NCI-H2107 treated with DMSO at 0.1 percent for 48 hours (cell line): Measurements from ENCODE around the gene C1orf21.

ENCODE experiments used
- DNase-seq: peaks from one replicate; lab custom pipeline; 2025; ENCODE audit not compliant: unreplicated experiment; lab: John Stamatoyannopoulos, UW

The C1orf21 gene

DNA sequence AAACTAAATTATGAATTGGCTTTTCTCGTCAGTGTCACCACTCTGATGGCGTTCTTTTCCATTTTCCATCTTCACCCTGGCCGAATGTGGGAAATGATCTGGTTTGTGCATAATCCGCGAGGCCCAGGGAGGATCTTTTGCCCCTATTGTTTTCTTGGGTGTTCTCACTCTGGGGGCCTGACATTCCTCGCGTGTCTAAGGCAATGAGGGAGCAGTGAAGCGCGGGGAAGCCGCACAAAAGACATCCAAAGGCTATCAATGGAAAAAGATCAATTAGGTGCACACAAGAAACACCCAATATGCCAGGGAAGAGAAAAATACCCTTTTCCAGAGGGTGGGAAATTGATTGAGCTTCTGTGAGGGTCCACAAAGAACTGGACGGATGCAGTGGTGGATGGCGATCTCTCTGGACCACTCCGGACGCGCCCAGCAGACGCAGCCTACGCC, 941 bp upstream of the C1orf21 start:
- DNase-seq: no peak

DNA sequence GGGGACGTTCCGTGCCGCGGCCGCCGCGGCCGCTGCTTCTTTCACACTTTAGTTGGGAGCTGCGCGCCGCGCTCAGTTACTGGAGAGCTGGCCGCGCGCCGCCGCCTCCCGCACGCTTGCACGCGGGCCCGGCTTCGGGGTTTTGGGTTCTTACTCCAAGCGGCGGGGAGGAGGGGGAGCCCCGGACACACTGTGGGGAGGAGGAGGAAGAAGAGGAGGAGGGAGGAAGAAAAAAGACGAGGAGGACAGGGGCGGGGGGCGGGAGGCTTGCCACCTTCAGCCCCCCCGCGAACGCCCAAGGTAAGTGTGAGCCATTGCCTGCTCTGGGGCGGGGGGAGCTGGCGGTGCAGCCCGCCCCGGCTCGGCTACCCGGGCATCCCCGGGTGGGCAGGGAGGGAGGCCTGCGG, 243 bp downstream of the C1orf21 start:
- no peak for DNase-seq

DNA sequence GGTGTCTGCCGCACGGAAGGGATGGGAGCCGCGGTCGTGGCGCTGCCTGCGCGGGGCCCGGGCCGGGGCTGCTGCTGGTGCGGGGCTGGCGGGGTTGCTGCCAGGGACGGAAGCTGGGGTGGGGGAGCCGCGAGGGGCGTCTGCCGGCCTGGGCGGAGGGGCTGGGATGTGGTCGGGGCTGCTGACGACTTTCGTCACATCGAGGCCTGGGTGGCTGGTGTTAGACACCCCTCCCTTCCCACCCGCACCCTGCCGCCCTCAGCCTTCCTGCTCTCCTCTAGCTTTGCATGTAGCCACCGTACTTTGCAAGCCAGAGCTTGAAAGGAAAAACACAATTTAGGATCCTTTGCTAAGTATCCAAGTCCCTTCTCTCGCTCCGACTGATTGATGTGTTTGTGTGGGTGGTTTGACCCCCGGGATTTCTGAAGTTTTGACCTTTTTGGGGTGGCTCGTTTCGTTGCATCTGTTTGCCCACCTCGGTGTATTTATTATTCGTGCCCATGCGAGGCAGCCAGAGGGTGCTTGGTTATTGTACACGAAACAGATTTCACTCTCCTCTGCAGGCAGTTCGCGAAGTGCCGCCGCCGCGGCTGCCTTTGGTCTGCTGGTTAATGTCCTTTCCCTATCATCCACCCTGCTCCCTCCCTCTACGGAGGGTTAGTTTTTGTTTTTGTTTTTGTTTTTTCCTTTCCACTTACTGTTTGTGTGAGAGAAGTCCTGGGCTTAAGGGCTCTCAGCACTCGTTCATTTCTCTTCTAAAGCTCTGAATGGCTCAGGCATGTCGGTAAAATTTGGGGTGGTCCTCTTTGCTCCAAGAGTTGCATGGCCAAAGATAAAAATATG, 868 bp downstream of the C1orf21 start:
- no peak for DNase-seq

DNA sequence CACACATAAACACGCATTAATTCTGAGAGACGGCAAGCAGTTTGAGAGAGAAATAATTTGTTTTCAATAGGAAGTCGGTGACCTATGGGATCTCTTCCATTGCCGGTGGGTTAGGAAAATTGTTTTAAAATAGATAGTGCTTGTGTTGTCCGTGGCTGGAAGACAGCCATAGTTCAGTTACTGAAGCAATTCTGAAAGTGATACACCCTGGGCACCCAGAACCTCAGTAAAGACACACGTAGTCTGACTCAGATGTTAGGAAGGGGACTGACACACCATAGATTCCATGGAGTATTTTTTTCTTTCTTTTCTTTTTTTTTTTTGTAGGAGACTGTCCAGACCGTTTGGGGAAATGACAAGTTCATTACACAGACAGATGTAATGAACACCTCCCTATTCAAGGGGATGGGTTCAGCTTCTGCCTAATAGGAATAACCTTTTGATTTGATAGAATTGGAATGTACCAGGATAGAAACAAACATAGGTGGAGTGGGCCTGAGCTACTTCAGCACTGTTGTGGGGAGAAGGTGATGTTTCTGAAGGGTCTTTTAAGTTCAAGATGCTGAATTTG, 1.6 kb downstream of the C1orf21 start:
- DNase-seq: no peak

DNA sequence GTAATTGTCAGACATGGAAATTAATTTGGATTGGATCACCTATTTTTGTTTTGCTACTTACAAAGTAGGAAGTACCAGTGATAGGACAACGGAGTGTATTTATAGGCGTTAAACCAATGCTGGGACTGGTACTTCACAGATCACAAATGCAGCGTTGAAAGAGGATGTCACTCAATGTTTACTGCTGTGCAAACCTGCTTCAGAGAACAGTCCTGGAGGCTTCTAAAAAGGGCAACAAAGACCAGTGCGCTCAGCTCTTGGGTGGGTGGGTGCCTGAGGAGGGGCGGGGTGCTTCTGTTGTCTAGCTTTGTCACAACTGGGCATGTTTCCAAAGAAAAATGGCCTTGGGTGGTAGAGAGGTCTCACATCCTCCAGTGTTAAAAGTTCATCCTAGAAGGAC, 2.1 kb downstream of the C1orf21 start:
- no peak for DNase-seq

DNA sequence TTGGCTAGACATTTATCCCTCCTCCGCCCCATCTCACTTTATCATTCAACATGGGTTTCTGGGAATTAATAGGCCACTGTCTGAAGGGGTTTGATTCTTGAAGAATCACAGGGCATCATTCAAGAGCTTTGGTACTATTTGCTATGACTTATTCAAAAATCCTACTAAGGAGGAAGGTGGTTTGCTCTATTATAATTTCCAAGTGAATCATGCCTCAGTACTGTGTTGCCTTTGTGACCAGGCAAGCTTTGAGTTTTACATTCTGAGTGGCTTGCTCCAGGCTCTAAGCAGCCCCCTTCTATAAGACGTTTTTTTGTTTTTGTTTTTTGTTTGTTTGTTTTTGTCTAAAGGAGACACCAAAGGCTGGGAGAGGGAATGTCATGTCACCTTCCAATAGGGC, 2.6 kb downstream of the C1orf21 start:
- no peak for DNase-seq

DNA sequence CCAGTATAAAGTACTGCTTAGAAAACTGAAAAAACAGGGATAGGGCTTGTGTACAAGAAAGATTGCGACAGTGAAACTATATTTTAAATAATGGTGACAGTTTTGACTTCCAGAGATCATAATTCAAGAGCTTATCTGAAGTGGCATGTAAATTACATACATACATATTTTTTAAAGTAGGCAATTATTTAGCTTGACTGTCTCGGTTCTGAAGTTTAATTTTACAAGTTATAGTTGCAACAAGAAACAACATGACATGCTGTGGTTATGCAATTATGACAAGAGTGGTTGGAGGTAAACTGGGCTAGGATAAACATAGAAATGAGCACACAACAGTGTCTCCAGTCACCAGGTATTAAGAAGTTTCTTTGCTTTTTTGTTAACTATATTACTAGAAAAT, 4.1 kb downstream of the C1orf21 start:
- DNase-seq: no peak

DNA sequence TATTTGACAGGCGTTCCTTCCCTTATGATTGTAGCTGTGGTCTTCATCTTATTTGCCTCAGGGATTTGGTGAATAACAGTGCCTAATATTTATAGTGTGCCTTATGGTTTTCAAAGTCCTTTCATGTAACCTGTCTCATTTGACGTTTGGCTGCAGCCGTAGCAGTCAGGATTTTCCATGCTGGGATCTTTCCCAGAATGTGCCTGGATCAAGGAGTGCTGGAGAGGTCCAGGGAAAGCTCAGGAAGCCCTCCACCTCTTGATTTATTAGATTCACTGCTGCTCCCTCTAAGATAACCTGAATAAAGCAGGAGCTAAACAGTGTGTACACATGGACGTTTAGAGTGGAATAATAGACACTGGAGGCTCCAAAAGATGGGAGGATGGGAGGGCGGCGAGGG, 5.2 kb downstream of the C1orf21 start:
- DNase-seq: no peak

DNA sequence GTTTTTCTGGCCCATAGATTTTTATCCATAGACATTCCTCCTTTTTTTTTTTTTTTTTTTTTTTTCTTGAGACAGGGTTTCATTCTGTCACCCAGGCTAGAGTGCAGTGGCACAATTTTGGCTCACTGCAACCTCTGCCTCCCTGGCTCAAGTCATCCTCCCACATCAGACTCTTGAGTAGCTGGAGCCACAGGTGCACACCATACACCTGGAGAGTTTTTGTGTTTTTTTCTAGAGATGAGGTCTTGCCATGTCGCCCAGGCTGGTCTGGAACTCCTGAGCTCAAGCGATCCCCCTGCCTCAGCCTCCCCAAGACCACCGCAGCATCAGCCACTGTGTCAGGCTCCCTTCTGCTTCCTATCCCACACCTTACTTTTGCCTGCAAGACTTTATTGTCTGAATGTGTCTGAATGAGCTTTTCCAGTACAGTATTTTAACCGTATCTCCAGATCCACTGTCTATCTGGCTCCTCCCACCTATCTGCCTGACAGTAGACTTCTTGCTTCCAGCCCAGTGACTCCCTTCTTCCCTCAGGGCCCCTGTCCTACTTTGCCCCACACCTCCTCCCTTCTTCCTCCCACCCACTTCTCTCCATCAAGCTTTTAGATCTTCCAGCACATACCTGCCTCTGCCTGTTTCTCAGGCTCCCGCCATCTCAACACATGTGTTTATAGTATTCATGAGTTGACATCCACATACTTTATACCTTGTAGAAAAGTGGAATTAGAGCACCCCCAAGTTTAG, 6.1 kb downstream of the C1orf21 start:
- DNase-seq: no peak

DNA sequence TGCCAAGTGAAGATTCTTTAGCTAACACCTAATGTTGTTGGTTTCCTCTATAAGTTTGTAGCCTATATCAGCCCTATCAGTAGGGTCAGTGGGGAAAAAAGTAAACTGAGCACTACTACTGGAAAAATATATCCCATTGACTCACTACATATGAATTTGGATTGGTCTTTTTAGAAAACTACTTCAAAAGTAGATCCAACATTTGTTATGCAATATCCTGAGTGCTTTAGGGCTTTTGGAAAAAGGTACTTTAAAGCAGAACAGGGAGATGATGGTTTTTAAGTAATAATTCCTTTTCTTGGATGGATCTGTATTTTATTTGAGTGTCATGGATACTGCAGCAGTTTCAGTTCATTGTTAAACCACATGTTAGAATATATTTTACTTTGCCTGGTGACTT, 7.1 kb downstream of the C1orf21 start:
- DNase-seq: no peak

DNA sequence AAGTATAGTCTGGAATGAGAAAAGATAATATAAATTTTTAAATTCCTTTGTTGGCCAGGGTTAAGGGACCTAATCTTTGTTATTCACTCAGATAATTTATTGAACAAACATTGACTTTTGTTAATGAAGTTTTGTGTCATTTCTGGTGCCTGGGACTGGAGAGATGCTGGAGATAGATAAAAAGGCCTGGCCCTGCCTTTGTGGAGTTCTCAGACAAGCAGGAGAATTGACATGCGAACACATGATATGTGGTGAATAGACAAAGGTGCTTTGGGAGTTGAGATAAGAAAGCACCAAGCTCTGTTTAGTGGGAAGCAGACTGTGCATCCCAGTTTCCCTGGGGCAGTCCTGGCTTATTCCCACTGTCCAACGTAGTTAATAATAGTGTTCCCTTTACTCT, 8.5 kb downstream of the C1orf21 start:
- no peak for DNase-seq

DNA sequence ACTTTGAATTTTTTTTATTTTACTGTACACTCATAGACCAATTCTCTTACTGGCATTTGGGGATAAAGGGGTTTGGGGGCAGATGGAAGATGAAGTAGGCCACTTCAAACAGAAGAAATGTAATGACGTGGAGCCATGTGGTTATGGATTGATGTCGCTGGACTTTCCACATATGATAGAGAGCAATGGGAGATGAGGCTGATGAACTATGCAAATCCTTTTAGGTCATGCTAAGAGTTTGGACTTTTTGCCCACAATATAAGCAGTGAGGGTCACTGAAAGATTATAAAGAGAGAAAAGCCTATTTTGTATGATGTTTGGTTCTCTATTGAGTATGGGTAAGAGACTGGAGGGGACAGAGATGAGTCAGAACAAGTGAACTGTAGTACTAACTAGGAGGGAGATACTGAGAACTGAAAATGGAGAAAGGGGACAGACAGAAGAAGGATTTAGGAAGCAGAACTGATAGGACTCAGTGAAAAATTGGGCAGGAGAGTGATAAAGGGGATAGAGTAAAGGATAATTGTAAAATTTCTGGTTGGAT, 9.2 kb downstream of the C1orf21 start:
- DNase-seq: no peak

DNA sequence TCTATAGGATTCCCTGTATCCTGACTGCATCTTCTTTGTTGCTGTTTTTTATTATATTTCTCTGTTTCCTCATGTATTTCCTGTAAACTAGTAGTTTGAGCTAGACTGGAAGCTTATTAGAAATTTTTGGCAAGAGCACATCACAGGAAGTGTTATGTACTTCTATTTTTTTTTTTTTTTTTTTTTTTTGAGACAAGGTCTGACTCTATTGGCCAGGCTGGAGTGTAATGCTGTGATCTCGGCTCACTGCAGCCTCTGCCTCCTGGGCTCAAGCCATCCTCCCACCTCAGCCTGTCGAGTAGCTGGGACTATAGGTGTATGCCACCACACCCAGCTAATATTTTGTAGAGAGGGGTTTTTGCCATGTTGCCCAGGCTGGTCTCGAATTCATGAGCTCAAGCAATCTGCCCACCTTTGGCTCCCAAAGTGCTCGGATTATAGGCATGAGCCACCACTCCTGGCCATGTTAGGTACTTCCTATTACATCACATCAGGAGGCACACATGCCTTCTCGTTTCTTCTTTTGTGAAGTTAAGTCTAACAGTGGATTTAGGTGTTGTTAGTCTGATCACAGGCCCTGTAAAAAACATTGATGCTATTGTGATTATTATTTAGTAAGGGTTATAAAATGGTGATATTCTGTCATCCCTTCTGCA, 12.5 kb downstream of the C1orf21 start:
- no peak for DNase-seq

DNA sequence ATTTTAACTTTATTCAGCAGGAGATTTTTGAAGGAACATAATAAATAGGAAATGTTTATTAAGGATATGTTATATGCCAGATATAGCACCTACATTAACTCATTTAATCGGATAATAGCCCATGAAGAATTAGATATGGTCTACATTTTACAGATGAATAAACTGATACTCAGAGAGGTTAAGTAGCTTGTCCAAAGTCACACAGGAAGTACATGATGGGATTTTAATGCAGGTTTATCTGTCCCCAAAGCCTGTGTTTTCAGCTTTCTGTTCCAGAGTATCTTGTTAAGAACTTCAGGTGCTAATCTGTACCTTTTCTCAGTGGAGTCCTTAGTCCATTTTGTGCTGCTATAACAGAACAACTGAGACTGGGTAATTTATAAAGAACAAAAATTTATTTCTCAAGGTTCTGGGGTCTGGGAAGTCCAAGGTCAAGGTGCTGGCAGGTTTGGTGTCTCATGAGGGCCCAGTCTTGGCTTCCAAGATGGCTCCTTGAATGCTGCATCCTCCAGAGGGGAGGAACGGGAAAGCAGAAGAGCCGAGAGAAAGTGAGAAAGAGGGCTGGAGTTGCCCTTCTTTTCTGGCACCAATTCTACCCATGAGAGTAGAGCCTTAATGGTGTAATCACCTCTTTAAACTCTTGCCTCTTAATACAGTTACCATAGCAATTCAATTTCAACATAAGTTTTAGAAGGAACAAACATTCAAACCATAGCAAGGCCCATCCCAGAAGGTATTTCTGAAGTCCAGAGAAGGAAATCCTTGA, 17.3 kb downstream of the C1orf21 start:
- DNase-seq: no peak

DNA sequence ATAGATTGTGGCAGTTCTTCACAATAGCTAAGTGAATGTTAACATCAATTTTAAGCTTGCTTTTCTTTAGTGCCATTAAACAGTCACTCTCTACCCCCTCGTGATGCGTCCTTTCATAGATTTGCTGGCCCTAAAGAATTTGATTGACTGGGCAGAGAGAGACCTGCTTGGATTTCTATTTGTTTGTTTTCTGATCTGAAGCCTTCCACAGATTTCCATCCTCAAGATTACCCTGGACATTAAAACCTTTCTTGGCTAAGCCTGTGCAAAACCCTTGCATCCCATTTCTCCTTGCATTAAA, 17.8 kb downstream of the C1orf21 start:
- DNase-seq: no peak

DNA sequence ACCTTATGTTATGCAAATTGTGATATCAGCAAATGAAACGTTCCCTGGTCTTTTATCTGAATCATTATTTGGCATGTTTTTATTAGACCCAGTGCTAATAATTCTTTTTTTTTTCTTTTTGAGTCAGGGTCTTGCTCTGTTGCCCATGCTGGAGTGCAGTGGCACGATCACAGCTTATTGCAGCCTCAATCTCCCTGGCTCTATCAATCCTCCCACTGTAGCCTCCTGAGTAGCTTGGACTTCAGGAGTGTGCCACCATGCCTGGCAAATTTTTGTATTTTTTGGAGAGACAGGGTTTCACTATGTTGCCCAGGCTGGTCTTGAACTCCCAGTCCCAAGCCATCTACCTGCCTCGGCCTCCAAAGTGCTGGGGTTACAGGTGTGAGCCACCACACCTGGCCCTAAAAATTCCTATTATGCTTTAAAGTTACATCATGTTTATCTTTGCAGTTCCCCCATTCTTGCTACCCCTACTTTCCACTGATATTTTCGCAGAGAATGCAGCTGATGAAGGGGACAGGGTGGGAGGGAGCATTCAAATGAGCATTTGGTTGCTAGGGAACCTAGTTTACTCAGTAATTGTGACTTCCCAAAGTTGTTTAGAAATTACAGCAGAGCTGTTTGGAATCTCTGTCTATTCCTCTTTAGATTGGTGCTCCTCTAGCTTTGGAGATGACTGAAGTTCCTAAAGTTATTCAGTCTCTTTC, 18.4 kb downstream of the C1orf21 start:
- no peak for DNase-seq

DNA sequence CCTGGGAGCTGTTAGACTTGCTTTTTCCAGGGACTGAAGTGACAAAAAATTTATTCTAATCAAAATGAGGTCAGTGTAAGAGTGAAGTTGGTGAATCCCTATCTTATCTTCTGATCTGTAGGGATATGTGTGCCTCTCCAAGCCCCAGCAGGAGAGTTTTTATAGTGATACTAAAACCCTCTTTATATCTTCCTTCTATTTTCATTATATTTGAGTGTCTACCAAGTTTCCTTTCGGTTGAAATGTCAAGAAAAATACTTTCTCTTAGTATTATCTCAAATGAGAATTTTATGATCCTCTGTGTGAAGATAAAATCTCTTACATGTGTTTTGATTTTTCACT, 18.9 kb downstream of the C1orf21 start:
- DNase-seq: no peak

DNA sequence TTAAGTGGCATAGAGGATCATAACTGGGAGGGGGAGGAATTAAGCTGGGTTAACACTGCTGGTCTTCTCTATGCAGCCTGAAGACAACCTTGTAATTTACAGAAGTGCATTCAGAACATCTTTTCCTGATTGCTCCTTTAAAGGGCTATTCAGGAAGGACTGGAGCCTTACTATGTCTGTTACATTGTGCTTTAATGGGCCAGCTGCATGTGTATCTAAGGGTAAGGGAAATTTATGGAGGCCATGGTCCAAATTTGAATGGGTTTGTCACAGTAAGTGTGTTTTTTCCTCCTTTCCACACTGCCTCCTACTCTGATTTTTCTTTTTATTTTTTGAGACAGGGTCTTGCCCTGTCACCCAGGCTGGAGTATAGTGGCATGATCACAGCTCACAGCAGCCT, 19.6 kb downstream of the C1orf21 start:
- no peak for DNase-seq

DNA sequence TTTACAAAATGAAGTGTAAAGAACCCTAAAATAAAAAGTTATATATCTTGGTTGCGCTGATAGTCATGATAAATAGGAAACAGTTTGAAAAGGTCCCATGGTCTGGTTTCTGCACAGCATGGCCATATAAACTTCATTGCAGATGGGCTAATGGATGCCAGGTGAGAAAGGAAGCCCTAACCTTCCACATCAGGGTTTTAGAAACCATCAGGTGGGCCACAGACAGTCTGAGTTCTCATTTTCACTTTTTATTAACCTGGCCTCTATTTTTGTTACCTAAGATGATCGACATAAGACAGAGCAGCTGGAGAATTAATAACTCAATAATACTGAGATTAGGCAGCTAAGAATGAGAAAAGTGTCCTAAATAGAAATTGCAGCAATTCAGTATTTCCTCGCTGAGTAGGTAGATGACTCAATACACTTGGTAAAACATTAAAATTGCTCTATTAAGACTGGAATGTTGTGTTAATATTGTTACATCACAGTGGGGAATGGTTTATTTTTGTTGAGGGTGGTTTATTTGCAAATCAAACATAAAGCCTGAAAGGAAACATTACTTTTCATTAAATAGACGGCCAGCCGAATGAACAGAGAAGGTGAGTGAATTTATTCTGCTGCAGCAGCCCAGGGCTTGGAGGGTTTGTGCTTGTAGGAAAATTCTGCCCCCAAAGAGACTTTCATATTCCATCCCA, 21.1 kb downstream of the C1orf21 start:
- DNase-seq: no peak

DNA sequence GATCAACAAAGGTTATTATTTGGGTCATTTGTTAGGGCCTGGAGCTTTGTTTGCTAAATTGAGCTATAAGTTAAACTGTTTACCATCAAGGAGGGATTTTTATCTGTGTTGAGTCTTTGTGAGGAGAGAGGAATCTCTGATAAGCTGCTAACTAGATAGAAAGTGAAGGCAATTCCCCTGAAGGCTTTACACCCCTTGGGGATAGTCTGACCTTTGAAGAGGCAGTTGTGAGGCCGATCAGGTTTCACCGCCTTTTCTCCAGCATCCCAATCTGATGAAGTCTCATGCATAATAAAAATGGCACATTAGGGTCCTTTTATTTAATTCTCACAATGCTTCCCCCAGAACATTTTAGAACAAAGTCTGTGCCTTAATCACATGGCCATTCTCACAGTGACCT, 21.8 kb downstream of the C1orf21 start:
- no peak for DNase-seq
